Epidermal melanocyte (primary cell): ENCODE data around the gene GOLGA6A.
"Not testable (repeated sequence)": the region's sequence is repeated elsewhere in the genome, so short reads cannot be mapped to it uniquely, and the experiment has no call there.

Experiments used
- DNase-seq: peaks from one replicate; pipeline ENCODE4 v3.0.0; 2011; ENCODE audit warnings: low spot score; ENCODE audit not compliant: insufficient read length

The GOLGA6A gene

GRCh38 chr15:74082450-74082849 is at the start of gene GOLGA6A:
Gene GOLGA6A, minus strand, starts transcription at chr15:74082550. Its CDS starts 41 bp downstream, at chr15:74082509.
- not testable (repeated sequence) for DNase-seq

GRCh38 chr15:74131628-74132413 is 49.5 kb upstream of the GOLGA6A start:
- no peak for DNase-seq

GRCh38 chr15:74130849-74131627 is 48.7 kb upstream of the GOLGA6A start:
- DNase-seq, result no peak

GRCh38 chr15:74130155-74130848 is 48.0 kb upstream of the GOLGA6A start, which contains the start of gene ISLR2:
Gene ISLR2, plus strand, starts transcription at chr15:74130586. Its CDS starts 2,169 bp downstream, at chr15:74132755.
- no peak for DNase-seq

- no peak for DNase-seq
Observed at GRCh38 chr15:74129586-74130154, 47.3 kb upstream of the GOLGA6A start.

- DNase-seq, result no peak
Observed at GRCh38 chr15:74128785-74129585, 46.6 kb upstream of the GOLGA6A start.

- DNase-seq, result no peak
Observed at GRCh38 chr15:74127954-74128784, 45.8 kb upstream of the GOLGA6A start.

GRCh38 chr15:74127255-74127953 is 45.1 kb upstream of the GOLGA6A start:
- DNase-seq, result peak; percentile 62

- DNase-seq, result no peak
Observed at GRCh38 chr15:74124759-74125158, 42.4 kb upstream of the GOLGA6A start.

- DNase-seq, result no peak
Observed at GRCh38 chr15:74124196-74124595, 41.8 kb upstream of the GOLGA6A start.

- DNase-seq, result no peak
Observed at GRCh38 chr15:74123658-74124057, 41.3 kb upstream of the GOLGA6A start.

GRCh38 chr15:74123131-74123429 is 40.7 kb upstream of the GOLGA6A start:
- no peak for DNase-seq

GRCh38 chr15:74122403-74123130 is 40.2 kb upstream of the GOLGA6A start:
- no peak for DNase-seq

GRCh38 chr15:74121858-74122257 is 39.5 kb upstream of the GOLGA6A start:
- DNase-seq, result no peak

GRCh38 chr15:74121039-74121438 is 38.7 kb upstream of the GOLGA6A start:
- no peak for DNase-seq

GRCh38 chr15:74120426-74120825 is 38.1 kb upstream of the GOLGA6A start:
- no peak for DNase-seq

- no peak for DNase-seq
Observed at GRCh38 chr15:74109713-74110112, 27.4 kb upstream of the GOLGA6A start.

- not testable (repeated sequence) for DNase-seq
Observed at GRCh38 chr15:74108611-74109010, 26.3 kb upstream of the GOLGA6A start.

GRCh38 chr15:74108111-74108510 is 25.8 kb upstream of the GOLGA6A start:
- no peak for DNase-seq
